ENCODE data around the gene PDE4D. TPM values are rescaled to one million over a fixed set of nuclear protein-coding genes. Genes with fewer than 3 reads are reported as not detected.

The PDE4D gene
- total RNA-seq, 1 donor from 2014 or later: 85.8 TPM

- H3K4me1 ChIP-seq: no peaks in the 10 kb centered on the region
- no peak overlapping the region for H3K4me3 ChIP-seq
- no peaks in the 10 kb centered on the region for H3K9me3 ChIP-seq
- no peaks in the 10 kb centered on the region for H3K27me3 ChIP-seq
- TF ChIP-seq CTCF (IDR thresholded peaks at IDR 0.05): no peak
- no peak overlapping the region for H3K27ac ChIP-seq
- ATAC-seq: no peak
- DNase-seq: no peak
- intact Hi-C loops (cut with DNase I): no loop called here
- H3K36me3 ChIP-seq: no peaks in the 10 kb centered on the region
These were observed 401.6 kb downstream of the PDE4D start for GRCh38 chr5:59491945-59492344.

GRCh38 chr5:59489551-59489950 lies 404.0 kb downstream of the PDE4D start:
- no peak overlapping the region for H3K4me3 ChIP-seq
- ATAC-seq (no peak), DNase-seq (no peak)
- intact Hi-C loops (cut with DNase I): no loop called here
- no peaks in the 10 kb centered on the region for H3K36me3 ChIP-seq
- TF ChIP-seq CTCF (IDR thresholded peaks at IDR 0.05): no peak
- H3K4me1 ChIP-seq: no peaks in the 10 kb centered on the region
- H3K27ac ChIP-seq: no peak overlapping the region
- no peaks in the 10 kb centered on the region for H3K27me3 ChIP-seq
- no peaks in the 10 kb centered on the region for H3K9me3 ChIP-seq

- H3K36me3 ChIP-seq: no peaks in the 10 kb centered on the region
- ATAC-seq (no peak), DNase-seq (no peak)
- no peak overlapping the region for H3K27ac ChIP-seq
- no peak for TF ChIP-seq CTCF (IDR thresholded peaks at IDR 0.05)
- no peaks in the 10 kb centered on the region for H3K4me1 ChIP-seq
- no peak overlapping the region for H3K4me3 ChIP-seq
- intact Hi-C loops (cut with DNase I): no loop called here
- H3K27me3 ChIP-seq: no peaks in the 10 kb centered on the region
- no peaks in the 10 kb centered on the region for H3K9me3 ChIP-seq
These were observed 405.5 kb downstream of the PDE4D start for GRCh38 chr5:59487772-59488729.

GRCh38 chr5:59487068-59487686 lies 406.3 kb downstream of the PDE4D start:
- ATAC-seq (no peak), DNase-seq (no peak)
- no peak for TF ChIP-seq CTCF (IDR thresholded peaks at IDR 0.05)
- Histone ChIP-seq H3K9me3 (no peaks in the 10 kb centered on the region), H3K27me3 (no peaks in the 10 kb centered on the region), H3K4me1 (no peaks in the 10 kb centered on the region), H3K4me3 (no peak overlapping the region), H3K36me3 (no peaks in the 10 kb centered on the region), H3K27ac (no peak overlapping the region)
- intact Hi-C loops (cut with DNase I): no loop called here

- no peak for TF ChIP-seq CTCF (IDR thresholded peaks at IDR 0.05)
- H3K4me1 ChIP-seq: no peaks in the 10 kb centered on the region
- intact Hi-C loops (cut with DNase I): no loop called here
- DNase-seq (no peak), ATAC-seq (no peak)
- H3K27ac ChIP-seq: no peak overlapping the region
- H3K36me3 ChIP-seq: no peaks in the 10 kb centered on the region
- no peaks in the 10 kb centered on the region for H3K9me3 ChIP-seq
- no peaks in the 10 kb centered on the region for H3K27me3 ChIP-seq
- no peak overlapping the region for H3K4me3 ChIP-seq
These were observed 407.0 kb downstream of the PDE4D start for GRCh38 chr5:59486508-59486907.

Data from upper lobe of right lung (tissue), 1 donor.